HFFc6 (cell line): ENCODE data around the gene SH3RF3. TPM values are rescaled to one million over a fixed set of nuclear protein-coding genes. Genes with fewer than 3 reads are reported as not detected.

Source experiments
- DNase-seq: peaks from one replicate; pipeline ENCODE4 v3.0.0-alpha.2; 2018
- H3K27ac Mint-ChIP-seq: 2 replicates; pipeline ENCODE4 v1.8.0; 2020; ENCODE audit warnings: mild to moderate bottlenecking, mixed read lengths
- H3K27me3 Mint-ChIP-seq: 2 replicates; pipeline ENCODE4 v1.8.0; 2021; ENCODE audit warnings: mild to moderate bottlenecking, moderate library complexity, mixed read lengths; ENCODE audit not compliant: insufficient read depth
- H3K36me3 Mint-ChIP-seq: 2 replicates; pipeline ENCODE4 v1.8.0; 2021; ENCODE audit warnings: low read depth, mixed read lengths
- H3K4me1 Mint-ChIP-seq: 2 replicates; pipeline ENCODE4 v1.8.0; 2020; ENCODE audit warnings: low read depth, mixed read lengths
- H3K4me3 Mint-ChIP-seq: 2 replicates; pipeline ENCODE4 v1.8.0; 2020; ENCODE audit warnings: mild to moderate bottlenecking, moderate library complexity, mixed read lengths
- H3K9me3 Mint-ChIP-seq: 2 replicates; pipeline ENCODE4 v1.8.0; 2020; ENCODE audit warnings: mild to moderate bottlenecking, mixed read lengths
- CTCF ChIP-seq: fragments of 200-600 bp; sonication (generic); IDR thresholded peaks from 2 replicates; pipeline ENCODE4 v1.5.0; 2021; ENCODE audit warnings: antibody characterized with exemption, mild to moderate bottlenecking
- total RNA-seq, 6 experiments: library from RNA; stranded (reverse); fragmentation: NEBNext Ultra II Directional; extraction: Animal tissue kit (Norgen Biotek cat#: 25700); gene quantifications; 2 replicates in 1 of 6; 3 replicates in 5 of 6; pipeline ENCODE4 v1.2.3, GENCODE V29; 2021

SH3RF3 gene
- total RNA-seq, 6 experiments from 2014 or later, result 2.4 to 4.4 (median 3.7) TPM

GRCh38 chr2:109230941-109231420 is 102.0 kb downstream of the SH3RF3 start:
- Mint-ChIP-seq H3K27ac (no peak overlapping the region), H3K4me3 (no peak overlapping the region), H3K4me1 (peaks cover 11% of the 10 kb centered on the region), H3K36me3 (no peaks in the 10 kb centered on the region), H3K27me3 (peaks cover 27% of the 10 kb centered on the region), H3K9me3 (no peaks in the 10 kb centered on the region)
- no peak for TF ChIP-seq CTCF
- no peak for DNase-seq

- TF ChIP-seq CTCF, result no peak
- Mint-ChIP-seq H3K4me3 (no peak overlapping the region), H3K4me1 (peaks cover 11% of the 10 kb centered on the region), H3K27me3 (peaks cover 27% of the 10 kb centered on the region), H3K27ac (no peak overlapping the region), H3K36me3 (no peaks in the 10 kb centered on the region), H3K9me3 (no peaks in the 10 kb centered on the region)
- no peak for DNase-seq
Observed at GRCh38 chr2:109231428-109231827, 102.4 kb downstream of the SH3RF3 start.

GRCh38 chr2:109231996-109232705 is 103.1 kb downstream of the SH3RF3 start:
- no peak for DNase-seq
- no peak overlapping the region for H3K27ac Mint-ChIP-seq
- peaks cover 28% of the 10 kb centered on the region for H3K27me3 Mint-ChIP-seq
- H3K4me3 Mint-ChIP-seq, result no peak overlapping the region
- no peak for TF ChIP-seq CTCF
- no peaks in the 10 kb centered on the region for H3K36me3 Mint-ChIP-seq
- H3K9me3 Mint-ChIP-seq, result no peaks in the 10 kb centered on the region
- peaks cover 11% of the 10 kb centered on the region for H3K4me1 Mint-ChIP-seq

GRCh38 chr2:109232909-109233308 is 103.9 kb downstream of the SH3RF3 start:
- DNase-seq, result no peak
- H3K27me3 Mint-ChIP-seq, result peaks cover 25% of the 10 kb centered on the region
- TF ChIP-seq CTCF, result no peak
- no peak overlapping the region for H3K27ac Mint-ChIP-seq
- H3K36me3 Mint-ChIP-seq, result no peaks in the 10 kb centered on the region
- peaks cover 11% of the 10 kb centered on the region for H3K4me1 Mint-ChIP-seq
- H3K4me3 Mint-ChIP-seq, result no peak overlapping the region
- no peaks in the 10 kb centered on the region for H3K9me3 Mint-ChIP-seq

GRCh38 chr2:109233643-109234042 is 104.6 kb downstream of the SH3RF3 start:
- Mint-ChIP-seq H3K27ac (no peak overlapping the region), H3K27me3 (peaks cover 23% of the 10 kb centered on the region), H3K4me3 (no peak overlapping the region), H3K36me3 (no peaks in the 10 kb centered on the region), H3K9me3 (no peaks in the 10 kb centered on the region), H3K4me1 (peaks cover 15% of the 10 kb centered on the region)
- no peak for DNase-seq
- no peak for TF ChIP-seq CTCF
